Measurements from ENCODE around the gene HIPK3. TPM values are rescaled to one million over a fixed set of nuclear protein-coding genes. Genes with fewer than 3 reads are reported as not detected.

The HIPK3 gene
- polyA plus RNA-seq, 1 donor from 2014 or later = 25.5 TPM

DNA sequence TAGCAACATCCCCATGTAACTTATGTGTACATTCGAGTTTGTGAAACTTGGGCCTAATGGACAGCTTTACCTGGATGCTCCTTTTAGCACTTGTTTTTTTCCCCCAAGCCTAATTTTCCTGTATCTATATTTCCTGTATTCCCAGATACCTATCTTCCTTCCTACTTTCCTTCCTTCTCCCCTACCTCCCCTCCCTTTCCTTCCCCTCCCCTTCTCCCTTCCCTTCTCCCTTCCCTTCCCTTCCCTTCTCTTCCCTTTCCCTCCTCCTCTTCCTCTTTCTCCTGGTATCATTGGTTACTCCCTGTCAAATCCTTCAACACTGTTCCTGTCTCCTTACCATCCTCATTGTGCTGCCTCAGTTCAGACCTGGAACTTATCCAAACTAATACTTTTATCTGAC lies 111.8 kb downstream of the HIPK3 start:
- Histone ChIP-seq H3K79me2 (replicated peaks; ENCODE audit: insufficient read depth, low read length) (no peaks in the 10 kb centered on the region), H3K4me2 (ENCODE audit: low read length) (no peak overlapping the region), H3F3A (ENCODE audit: insufficient read depth, low read length, poor library complexity, severe bottlenecking) (no peaks in the 10 kb centered on the region), H2AFZ (ENCODE audit: low read depth, low read length) (no peak overlapping the region), H3K4me3 (ENCODE audit: low read length) (no peak overlapping the region), H3K9me2 (ENCODE audit: insufficient read depth, low read length) (no peaks in the 10 kb centered on the region), H3K27ac (ENCODE audit: low read length) (no peak overlapping the region), H3K36me3 (ENCODE audit: insufficient read depth, low read length) (no peaks in the 10 kb centered on the region), H3K27me3 (ENCODE audit: insufficient read depth, low read depth, low read length) (no peaks in the 10 kb centered on the region), H3K9ac (ENCODE audit: low read length) (no peak overlapping the region), H3K9me3 (ENCODE audit: low read length) (no peaks in the 10 kb centered on the region), H4K20me1 (ENCODE audit: insufficient read depth) (no peaks in the 10 kb centered on the region)
- TF ChIP-seq, protein P1, sequence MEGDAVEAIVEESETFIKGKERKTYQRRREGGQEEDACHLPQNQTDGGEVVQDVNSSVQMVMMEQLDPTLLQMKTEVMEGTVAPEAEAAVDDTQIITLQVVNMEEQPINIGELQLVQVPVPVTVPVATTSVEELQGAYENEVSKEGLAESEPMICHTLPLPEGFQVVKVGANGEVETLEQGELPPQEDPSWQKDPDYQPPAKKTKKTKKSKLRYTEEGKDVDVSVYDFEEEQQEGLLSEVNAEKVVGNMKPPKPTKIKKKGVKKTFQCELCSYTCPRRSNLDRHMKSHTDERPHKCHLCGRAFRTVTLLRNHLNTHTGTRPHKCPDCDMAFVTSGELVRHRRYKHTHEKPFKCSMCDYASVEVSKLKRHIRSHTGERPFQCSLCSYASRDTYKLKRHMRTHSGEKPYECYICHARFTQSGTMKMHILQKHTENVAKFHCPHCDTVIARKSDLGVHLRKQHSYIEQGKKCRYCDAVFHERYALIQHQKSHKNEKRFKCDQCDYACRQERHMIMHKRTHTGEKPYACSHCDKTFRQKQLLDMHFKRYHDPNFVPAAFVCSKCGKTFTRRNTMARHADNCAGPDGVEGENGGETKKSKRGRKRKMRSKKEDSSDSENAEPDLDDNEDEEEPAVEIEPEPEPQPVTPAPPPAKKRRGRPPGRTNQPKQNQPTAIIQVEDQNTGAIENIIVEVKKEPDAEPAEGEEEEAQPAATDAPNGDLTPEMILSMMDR (IDR thresholded peaks at IDR 0.05; ENCODE audit: poor library complexity, severe bottlenecking) = no peak
- no peak for TF ChIP-seq EZH2 (IDR thresholded peaks at IDR 0.05; ENCODE audit: borderline replicate concordance, insufficient read depth, low read length, poor library complexity, severe bottlenecking)
- no peak for TF ChIP-seq RAD21 (conservative IDR thresholded peaks at IDR 0.05)
- no peak for TF ChIP-seq MXI1 (conservative IDR thresholded peaks at IDR 0.05; ENCODE audit: poor library complexity, severe bottlenecking)
- TF ChIP-seq POLR2AphosphoS5 (IDR thresholded peaks at IDR 0.05) = no peak
- TF ChIP-seq SMC3 (conservative IDR thresholded peaks at IDR 0.05; ENCODE audit: poor library complexity) = no peak
- TF ChIP-seq EP300 (conservative IDR thresholded peaks at IDR 0.05; ENCODE audit: poor library complexity, severe bottlenecking) = no peak
- no peak for TF ChIP-seq TAF1 (IDR thresholded peaks at IDR 0.05; ENCODE audit: low read depth)
- TF ChIP-seq, protein P2, sequence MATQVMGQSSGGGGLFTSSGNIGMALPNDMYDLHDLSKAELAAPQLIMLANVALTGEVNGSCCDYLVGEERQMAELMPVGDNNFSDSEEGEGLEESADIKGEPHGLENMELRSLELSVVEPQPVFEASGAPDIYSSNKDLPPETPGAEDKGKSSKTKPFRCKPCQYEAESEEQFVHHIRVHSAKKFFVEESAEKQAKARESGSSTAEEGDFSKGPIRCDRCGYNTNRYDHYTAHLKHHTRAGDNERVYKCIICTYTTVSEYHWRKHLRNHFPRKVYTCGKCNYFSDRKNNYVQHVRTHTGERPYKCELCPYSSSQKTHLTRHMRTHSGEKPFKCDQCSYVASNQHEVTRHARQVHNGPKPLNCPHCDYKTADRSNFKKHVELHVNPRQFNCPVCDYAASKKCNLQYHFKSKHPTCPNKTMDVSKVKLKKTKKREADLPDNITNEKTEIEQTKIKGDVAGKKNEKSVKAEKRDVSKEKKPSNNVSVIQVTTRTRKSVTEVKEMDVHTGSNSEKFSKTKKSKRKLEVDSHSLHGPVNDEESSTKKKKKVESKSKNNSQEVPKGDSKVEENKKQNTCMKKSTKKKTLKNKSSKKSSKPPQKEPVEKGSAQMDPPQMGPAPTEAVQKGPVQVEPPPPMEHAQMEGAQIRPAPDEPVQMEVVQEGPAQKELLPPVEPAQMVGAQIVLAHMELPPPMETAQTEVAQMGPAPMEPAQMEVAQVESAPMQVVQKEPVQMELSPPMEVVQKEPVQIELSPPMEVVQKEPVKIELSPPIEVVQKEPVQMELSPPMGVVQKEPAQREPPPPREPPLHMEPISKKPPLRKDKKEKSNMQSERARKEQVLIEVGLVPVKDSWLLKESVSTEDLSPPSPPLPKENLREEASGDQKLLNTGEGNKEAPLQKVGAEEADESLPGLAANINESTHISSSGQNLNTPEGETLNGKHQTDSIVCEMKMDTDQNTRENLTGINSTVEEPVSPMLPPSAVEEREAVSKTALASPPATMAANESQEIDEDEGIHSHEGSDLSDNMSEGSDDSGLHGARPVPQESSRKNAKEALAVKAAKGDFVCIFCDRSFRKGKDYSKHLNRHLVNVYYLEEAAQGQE (IDR thresholded peaks at IDR 0.05; ENCODE audit: borderline replicate concordance) = no peak

DNA sequence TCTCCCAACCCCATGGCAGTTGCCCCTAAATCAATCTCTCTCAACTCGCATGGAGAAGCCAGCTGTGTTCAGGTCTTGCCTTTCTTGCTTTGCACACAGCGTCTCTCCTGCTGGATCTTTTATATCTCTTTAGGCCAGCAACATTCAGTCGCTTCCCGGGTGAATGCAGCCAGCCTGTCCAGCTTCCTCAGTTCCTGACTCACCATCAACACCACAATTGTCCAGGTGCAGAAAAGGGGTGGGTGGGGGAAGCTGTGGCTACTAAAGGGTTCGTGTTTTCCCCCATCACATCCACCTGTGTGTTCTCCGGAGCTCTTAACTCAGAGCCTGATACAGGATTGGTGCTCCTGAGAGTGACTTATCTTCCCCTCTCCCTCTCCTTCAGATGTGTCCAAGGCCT lies 116.5 kb downstream of the HIPK3 start:
- no peaks in the 10 kb centered on the region for H3K9me2 ChIP-seq (ENCODE audit: insufficient read depth, low read length)
- peaks cover 10% of the 10 kb centered on the region for H4K20me1 ChIP-seq (ENCODE audit: insufficient read depth)
- H3K27me3 ChIP-seq (ENCODE audit: insufficient read depth, low read depth, low read length) = no peaks in the 10 kb centered on the region
- TF ChIP-seq POLR2AphosphoS5 (IDR thresholded peaks at IDR 0.05) = no peak
- TF ChIP-seq, protein P1 (IDR thresholded peaks at IDR 0.05; ENCODE audit: poor library complexity, severe bottlenecking) = no peak
- no peak for TF ChIP-seq EZH2 (IDR thresholded peaks at IDR 0.05; ENCODE audit: borderline replicate concordance, insufficient read depth, low read length, poor library complexity, severe bottlenecking)
- no peak for TF ChIP-seq EP300 (conservative IDR thresholded peaks at IDR 0.05; ENCODE audit: poor library complexity, severe bottlenecking)
- no peak for TF ChIP-seq MXI1 (conservative IDR thresholded peaks at IDR 0.05; ENCODE audit: poor library complexity, severe bottlenecking)
- TF ChIP-seq TAF1 (IDR thresholded peaks at IDR 0.05; ENCODE audit: low read depth) = no peak
- no peak overlapping the region for H2AFZ ChIP-seq (ENCODE audit: low read depth, low read length)
- peaks cover 2% of the 10 kb centered on the region for H3F3A ChIP-seq (ENCODE audit: insufficient read depth, low read length, poor library complexity, severe bottlenecking)
- no peaks in the 10 kb centered on the region for H3K9me3 ChIP-seq (ENCODE audit: low read length)
- H3K79me2 ChIP-seq (replicated peaks; ENCODE audit: insufficient read depth, low read length) = peaks cover 17% of the 10 kb centered on the region
- H3K9ac ChIP-seq (ENCODE audit: low read length) = no peak overlapping the region
- H3K4me2 ChIP-seq (ENCODE audit: low read length) = no peak overlapping the region
- no peaks in the 10 kb centered on the region for H3K36me3 ChIP-seq (ENCODE audit: insufficient read depth, low read length)
- no peak overlapping the region for H3K27ac ChIP-seq (ENCODE audit: low read length)
- no peak overlapping the region for H3K4me3 ChIP-seq (ENCODE audit: low read length)

All from neural cell (in vitro differentiated cells).